Measurements from ENCODE around the gene MAN2C1.

DNA sequence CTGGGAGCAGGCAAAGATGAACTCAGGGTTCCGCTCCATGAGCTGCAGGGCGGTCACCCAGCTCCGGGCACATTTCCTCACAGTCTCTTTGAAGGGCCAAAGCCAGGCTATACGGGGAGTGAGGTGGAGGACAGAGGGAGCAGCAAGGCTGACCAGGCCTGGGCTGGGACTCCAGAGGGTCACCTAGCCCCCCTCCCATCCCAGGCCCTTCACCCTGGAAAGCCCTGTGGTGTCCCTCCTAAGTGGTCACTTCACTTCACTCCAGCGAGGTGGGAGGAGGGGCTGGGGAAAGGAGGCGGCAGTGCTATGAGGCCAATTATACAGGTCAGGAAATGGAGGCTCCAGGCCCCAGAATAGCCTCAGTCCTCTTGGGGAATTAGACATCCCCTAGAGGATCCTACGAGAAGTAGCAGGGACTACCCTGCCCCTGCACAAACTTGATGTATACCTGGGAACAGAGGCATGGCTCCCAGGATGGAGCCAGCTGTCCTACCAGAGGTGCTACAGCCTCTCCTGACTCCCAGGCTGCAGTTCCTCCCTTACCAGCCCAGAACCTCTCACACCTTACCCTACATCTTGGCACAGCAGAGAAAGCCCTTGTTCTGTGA is 5.7 kb downstream of the MAN2C1 start:
- TF ChIP-seq XRCC5 (IDR thresholded peaks at IDR 0.05; ENCODE audit: low read depth, low read length), result no peak
- TF ChIP-seq ZFX (CRISPR knock-in tag; IDR thresholded peaks at IDR 0.05), result no peak
- no peak for TF ChIP-seq SP1 (CRISPR knock-in tag; IDR thresholded peaks at IDR 0.05)
